NB4 (cell line): ENCODE measurements around the gene OTOP2.

Experiments used
- DNase-seq: peaks from one replicate; pipeline ENCODE4 v3.0.0; 2010; ENCODE audit warnings: low read depth
- H3K4me3 ChIP-seq: one replicate; pipeline ENCODE4 v1.5.1; 2011; ENCODE audit warnings: mild to moderate bottlenecking, low read depth, low read length, moderate library complexity
- MYC ChIP-seq: IDR thresholded peaks from 2 replicates; pipeline ENCODE4 v1.6.1; 2011; ENCODE audit warnings: low read depth, low read length
- POLR2A ChIP-seq: IDR thresholded peaks from 2 replicates; pipeline ENCODE4 v1.6.1; 2011; ENCODE audit warnings: mild to moderate bottlenecking; ENCODE audit not compliant: insufficient read length; ENCODE audit errors: extremely low read depth
- TF ChIP-seq, protein P1 (sequence below): IDR thresholded peaks from one replicate; pipeline ENCODE4 v1.5.1; 2012; ENCODE audit warnings: low read depth, low read length
- TF ChIP-seq, protein P2 (sequence below): IDR thresholded peaks from 2 replicates; pipeline ENCODE4 v1.6.1; 2011; ENCODE audit warnings: low read depth, low read length

Gene OTOP2

DNA sequence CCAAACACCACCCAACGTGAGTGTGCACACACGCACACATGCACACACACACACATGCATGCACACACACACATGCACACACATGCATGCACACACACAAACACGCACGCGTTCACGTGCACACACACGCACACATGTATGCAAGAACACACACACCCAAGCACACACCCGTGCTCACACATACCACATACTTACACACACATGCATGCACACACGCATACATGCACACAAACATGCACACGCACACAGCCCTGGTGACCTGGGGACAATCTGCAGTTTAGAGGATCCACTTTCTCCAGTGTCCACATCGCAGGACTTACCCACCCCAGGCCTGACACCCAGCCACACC is 7.2 kb upstream of the OTOP2 start:
- no peak for TF ChIP-seq MYC
- no peak for TF ChIP-seq POLR2A
- TF ChIP-seq, protein P1, sequence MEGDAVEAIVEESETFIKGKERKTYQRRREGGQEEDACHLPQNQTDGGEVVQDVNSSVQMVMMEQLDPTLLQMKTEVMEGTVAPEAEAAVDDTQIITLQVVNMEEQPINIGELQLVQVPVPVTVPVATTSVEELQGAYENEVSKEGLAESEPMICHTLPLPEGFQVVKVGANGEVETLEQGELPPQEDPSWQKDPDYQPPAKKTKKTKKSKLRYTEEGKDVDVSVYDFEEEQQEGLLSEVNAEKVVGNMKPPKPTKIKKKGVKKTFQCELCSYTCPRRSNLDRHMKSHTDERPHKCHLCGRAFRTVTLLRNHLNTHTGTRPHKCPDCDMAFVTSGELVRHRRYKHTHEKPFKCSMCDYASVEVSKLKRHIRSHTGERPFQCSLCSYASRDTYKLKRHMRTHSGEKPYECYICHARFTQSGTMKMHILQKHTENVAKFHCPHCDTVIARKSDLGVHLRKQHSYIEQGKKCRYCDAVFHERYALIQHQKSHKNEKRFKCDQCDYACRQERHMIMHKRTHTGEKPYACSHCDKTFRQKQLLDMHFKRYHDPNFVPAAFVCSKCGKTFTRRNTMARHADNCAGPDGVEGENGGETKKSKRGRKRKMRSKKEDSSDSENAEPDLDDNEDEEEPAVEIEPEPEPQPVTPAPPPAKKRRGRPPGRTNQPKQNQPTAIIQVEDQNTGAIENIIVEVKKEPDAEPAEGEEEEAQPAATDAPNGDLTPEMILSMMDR, result no peak
- TF ChIP-seq, protein P2, sequence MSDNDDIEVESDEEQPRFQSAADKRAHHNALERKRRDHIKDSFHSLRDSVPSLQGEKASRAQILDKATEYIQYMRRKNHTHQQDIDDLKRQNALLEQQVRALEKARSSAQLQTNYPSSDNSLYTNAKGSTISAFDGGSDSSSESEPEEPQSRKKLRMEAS, result no peak
- DNase-seq, result no peak
- H3K4me3 ChIP-seq, result no peak overlapping the region

DNA sequence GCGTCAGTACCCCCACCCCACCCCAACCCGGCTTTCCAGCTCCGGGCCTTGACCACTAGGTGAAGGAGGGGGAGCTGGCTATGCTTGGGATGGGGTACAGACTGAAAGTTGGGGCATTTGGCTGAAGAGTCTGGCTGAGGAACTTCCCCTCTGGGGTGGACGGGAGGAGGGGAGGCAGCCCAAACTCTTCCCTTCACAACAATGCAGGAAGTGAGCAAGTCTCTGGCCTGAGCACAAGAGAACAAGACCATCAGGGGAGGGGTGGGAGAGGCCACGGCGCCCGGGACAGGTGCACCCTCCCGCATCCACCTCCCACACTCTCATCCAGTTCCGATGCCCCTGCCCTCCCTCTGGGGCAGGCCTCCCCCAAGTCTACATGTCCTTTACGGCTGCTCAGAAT is 6.6 kb upstream of the OTOP2 start:
- peak; percentile 58 for DNase-seq
- TF ChIP-seq, protein P2, result no peak
- no peak for TF ChIP-seq MYC
- TF ChIP-seq, protein P1, result no peak
- no peak for TF ChIP-seq POLR2A
- no peak overlapping the region for H3K4me3 ChIP-seq

DNA sequence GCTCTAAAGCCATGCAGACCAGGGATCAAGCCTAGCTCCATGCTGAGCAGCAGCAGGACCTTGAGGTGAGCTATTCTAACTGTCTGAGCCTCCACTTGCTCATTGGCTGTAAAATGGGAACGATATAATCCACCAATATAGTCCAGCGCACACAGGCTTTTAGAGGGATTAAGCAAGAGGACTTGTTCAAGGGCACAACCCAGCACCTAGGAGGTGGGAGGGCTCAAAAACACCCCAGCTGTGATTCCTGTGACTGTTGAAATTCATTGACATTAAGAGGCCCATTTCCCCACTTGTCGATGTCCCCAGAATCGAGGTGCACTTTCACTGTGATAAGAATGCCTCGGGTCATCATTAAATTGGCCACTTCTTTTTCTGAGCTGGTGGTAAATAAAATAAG is 5.2 kb upstream of the OTOP2 start:
- peak; percentile 28 for DNase-seq

DNA sequence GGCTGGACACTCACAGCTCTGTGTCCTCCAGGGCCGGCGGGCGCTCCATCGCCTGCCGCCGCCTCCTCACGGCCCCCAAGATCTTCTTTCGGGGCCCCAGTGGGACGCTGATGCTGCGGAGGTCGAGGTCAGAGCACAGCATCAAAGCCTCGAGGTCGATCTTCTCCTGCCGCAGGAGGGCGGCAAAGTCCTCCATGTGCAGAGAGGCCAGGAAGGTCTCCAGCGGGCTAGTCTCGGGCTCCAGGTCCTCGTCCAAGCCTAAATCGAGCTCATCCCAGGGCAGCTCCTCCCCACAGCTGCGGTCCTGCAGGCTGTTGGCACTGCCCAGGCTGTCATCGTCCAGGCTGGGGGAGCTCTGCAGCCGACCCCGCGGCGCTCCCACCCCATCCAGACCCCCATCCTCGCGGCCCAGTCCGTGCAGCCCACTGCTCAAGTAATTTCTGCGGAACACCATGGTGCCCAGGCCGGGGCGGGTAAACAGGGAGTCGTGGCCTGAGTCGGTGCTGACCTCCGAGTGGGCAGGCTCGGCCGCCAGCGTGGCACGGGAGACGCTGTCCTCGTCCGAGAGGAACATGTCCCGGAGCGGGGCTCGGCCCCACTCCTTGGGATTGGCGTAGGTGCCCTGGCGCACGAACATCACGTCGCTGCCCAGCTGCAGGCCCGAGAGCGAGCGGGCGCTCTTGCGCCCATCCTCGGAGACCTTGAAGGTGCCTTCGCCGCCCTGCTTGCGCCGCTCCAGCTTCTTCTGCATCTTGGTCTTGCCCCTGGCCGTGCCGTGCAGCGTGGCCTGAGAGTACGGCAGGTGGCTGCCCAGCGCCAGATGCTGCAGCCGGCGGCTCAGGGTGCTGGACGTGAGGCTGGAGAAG is 4.4 kb upstream of the OTOP2 start:
- no peak for DNase-seq

More for the DNA sequence above, 5.2 kb upstream of the OTOP2 start:
- no peak for TF ChIP-seq MYC
- TF ChIP-seq, protein P1, result no peak
- no peak for TF ChIP-seq POLR2A
- TF ChIP-seq, protein P2, result no peak
- H3K4me3 ChIP-seq, result no peak overlapping the region

DNA sequence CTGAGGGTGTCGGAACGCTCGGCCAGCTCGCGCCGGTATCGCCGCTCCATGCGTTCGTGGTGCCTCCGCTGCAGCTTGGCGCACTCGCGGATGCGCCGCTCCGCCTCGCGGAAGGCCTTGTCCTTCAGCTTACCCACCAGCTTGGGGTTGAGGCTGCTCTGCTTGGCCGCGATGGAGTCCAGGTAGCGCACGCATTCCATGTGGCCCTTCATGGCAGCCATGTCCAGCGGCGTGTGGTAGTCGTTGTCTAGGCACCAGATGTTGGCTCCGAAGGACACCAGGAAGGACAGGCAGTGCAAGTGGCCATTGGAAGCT is 3.8 kb upstream of the OTOP2 start:
- TF ChIP-seq, protein P2, result no peak
- TF ChIP-seq POLR2A (no peak), MYC (no peak)
- TF ChIP-seq, protein P1, result no peak
- H3K4me3 ChIP-seq, result no peak overlapping the region
- DNase-seq, result no peak

More for the DNA sequence above, 4.4 kb upstream of the OTOP2 start:
- no peak overlapping the region for H3K4me3 ChIP-seq
- TF ChIP-seq POLR2A, result no peak
- TF ChIP-seq, protein P2, result no peak
- no peak for TF ChIP-seq MYC
- TF ChIP-seq, protein P1, result no peak
